NOMO-1 treated with dmso at 0.1 percent for 144 hours (cell line): ENCODE measurements around the gene ATP1A1.

Experiments
- DNase-seq: peaks from one replicate; lab custom pipeline; 2025; ENCODE audit not compliant: unreplicated experiment; lab: John Stamatoyannopoulos, UW

The ATP1A1 gene

DNA sequence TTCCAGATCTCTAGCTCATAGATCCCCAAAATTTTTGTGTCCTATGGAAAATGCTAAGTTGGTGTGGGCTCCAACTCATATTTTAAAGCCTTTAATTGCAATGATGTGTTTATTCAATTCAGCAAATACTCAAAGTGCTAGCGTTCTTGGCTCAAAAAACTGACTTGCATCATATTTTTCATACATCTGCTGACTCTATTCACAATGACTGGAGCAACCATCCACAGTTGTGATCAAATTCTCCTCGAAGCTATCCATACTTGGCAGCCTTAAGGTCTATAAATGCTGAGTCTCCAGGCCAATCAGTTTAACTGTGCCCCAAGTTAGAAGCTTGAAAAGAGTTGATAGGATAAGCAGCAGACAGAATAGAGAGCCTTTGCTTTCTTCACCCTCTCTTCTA is 2.9 kb upstream of the ATP1A1 start:
- DNase-seq, result no peak

DNA sequence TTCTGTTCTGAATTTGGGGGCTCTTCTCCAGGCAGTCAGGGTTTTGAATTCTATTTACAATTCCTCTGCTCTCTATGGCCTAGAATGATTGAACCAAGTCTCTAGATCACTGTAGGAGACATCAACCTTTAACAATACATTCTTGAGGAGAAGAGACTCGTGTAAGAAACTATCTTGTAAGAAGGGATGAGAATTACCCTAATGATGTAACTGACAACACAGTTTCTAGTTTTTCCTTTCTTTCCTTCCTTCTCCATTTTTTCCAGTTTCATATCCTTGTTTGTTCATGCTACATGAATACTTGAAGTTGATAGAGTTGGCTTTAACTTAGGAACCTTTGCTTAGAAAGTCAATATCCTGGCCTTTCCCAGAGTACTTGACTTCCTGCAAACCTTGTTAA is 1.3 kb upstream of the ATP1A1 start:
- DNase-seq, result no peak

DNA sequence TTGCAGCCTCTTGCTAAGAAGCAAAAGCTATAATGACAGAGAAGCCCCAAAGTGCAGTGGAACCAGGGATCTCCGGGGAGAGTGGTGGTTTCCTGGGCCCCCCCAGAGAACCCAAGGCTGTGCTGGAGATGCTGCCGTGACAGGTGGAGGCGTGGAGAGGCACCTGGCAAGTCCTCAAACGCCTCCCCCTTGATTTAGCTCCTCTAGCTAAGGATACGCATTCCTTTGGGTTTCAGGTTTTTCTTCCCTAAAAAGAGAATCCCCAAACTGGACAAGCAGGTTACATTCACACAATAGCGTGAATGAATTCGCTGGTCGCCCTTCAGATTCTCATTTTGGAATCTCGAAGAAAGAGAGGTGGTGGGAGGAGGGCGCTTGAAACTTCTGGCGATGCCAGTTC is 853 bp upstream of the ATP1A1 start:
- DNase-seq, result no peak

DNA sequence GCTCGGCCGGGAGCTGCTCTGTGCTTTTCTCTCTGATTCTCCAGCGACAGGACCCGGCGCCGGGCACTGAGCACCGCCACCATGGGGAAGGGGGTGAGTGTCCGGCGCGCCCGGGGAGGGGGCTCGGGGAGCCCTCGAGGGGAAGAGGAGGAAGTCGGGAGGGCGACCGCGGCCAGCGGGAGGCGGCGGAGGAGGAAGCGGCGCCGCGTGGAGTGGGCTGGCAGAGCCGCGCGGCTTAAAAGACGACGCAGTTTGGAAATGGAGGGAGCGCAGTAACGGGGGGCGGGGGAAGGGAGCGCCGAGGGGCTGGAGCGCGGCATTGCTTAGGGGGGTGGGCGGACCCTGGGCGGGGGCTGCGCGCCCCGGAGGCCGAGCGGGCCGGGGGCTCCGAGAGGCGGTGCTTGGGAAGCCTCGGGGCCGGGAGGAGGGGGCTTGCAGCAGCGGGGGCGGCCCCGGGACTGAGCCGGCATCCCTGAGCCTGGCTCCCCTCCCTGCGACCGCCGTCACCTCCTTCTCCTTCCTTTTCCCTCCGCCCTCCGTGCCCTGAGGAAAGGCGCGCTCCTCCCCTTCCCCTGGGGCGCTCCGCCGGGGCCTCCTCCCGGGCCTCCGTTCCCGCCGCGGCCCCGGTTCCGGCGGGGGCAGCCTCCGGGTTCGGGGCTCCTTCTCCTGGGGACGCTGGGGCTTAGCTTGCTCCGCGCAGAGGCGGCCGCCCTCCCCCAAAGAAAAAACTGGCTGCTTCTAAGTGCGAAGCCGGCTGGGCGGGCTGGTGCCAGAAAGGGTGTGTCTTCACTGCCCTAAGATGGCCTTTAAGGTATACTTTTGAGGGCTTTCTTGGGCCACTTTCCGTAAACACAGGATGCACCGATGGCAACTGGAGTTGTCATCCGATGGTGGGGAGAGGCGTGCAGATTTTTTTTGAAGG is 648 bp downstream of the ATP1A1 start:
- peak; percentile 42 for DNase-seq

DNA sequence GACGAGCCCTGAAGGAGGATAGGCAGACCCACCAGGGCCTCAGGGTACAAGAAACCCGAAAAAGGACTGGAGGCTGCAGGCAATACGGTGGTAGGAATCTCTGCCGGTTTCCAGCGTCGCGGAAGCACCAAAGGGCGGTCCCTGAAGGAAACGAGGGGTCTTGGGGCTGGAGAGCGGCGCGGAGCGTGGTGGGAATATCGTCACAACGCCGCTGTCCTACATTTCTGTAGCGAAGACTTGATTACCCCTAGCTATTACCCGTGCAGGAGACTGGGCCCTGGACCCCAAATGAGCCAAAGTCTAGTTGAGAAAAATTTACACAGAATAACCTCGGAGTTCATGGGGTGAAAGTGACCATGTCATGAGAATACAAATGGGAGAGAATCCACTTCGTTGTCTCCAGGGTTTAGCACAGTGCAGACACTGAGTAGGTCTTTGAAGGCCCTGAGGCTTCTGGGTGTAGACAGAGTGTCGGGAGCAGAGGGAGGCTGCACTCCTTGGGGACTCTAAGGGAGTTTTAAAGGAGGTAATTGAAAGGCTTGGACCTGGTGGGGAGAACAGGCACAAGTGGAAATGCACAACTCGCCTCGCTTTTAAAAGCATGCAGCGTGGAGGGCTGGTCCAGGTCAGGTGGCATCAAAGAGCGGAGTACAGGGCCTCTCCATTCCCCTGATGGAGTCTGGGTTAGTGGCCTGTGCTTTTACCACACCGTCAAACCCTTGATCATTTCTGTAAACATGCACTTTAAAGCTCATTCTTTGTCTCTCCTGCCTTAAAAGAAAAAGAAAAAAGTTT is 1.5 kb downstream of the ATP1A1 start:
- no peak for DNase-seq

DNA sequence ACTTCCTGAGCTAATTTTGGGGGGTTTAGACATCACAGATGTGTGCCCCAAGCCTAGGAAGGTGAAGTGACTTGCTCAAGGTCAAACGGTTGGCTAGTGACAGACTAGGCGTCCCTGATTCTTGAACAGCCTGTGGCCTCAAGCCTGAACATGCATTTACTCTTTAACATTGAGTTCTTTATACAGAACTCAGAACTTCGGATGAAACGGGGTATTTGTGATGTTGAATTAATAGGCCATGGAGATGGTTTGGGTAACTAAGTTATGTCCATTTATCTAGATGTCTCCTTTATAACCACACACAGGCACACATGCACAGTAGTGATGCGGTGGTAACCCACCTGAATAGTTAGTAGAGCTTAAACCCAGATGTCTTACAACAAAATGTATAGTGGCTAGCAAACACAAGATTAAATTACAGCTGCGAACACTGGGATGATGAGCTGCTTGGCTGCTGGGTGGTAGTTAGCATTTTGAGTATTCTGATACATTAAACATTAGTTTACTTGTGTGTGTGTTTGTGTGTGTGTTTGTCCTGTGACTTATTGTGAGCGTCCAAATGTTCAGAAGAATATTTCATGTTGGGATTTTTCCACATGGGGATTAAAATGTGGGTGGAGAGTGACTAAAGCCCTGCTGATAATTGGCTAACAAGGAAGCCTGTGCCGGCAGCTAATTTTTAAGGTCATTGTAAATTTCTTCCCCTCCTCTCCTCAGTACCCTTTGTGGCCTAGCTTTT is 2.3 kb downstream of the ATP1A1 start:
- DNase-seq, result no peak

DNA sequence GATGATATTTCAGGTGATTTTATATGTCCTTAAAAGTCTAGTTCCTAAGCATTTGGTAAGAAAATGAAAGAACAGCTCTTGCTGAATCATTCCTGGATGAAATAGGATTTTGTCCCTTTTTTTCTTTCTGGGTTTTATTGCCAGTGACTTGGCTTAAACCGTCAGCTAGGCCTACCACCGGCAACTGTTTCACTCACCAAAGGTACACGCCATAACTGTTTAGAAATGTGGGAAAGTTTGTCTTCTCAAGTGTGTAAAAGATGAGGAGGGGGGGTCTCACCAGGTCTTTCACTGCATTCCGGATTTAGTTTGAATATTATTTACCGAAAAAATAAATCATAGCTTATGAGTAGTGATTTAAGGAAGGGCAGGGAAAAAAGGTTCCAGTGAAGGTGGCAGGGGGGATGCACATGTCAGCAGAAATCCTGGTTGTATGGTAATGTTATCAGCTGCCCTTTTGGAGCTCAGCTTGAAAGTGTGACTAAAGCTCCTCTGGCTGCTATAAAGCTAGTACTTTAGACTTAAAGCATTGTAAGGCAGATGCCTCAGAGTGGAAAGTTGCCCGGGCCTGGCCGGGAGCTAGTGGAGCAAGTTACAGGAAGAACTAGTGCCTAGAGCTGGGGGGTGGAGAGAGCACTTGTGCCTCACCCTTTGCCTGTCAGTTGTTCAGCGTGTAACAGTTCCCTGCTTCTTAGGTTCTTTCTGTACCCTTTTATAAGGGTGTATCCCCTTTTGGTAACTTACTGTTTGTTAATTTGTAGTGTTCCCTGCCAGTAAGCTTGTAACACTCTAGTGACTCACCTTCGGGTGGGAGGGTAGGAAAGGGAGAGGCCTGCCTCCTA is 3.1 kb downstream of the ATP1A1 start:
- no peak for DNase-seq

DNA sequence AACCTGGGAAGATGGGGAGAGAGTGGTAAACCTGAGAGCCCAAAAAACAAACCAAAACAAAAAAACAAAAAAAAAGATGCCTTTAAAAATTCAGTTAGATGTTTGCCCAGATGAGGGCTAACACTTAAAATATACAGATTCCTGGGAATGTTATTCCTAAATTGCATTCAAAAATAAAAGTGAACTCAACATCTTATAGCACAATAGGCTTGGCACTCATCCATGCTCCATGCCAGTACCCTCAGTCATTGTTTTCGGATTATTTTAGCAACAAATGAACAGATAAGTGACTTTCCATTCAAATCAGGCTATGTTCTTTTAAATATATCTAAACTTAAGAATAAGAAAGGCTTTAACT is 3.7 kb downstream of the ATP1A1 start:
- DNase-seq, result no peak

DNA sequence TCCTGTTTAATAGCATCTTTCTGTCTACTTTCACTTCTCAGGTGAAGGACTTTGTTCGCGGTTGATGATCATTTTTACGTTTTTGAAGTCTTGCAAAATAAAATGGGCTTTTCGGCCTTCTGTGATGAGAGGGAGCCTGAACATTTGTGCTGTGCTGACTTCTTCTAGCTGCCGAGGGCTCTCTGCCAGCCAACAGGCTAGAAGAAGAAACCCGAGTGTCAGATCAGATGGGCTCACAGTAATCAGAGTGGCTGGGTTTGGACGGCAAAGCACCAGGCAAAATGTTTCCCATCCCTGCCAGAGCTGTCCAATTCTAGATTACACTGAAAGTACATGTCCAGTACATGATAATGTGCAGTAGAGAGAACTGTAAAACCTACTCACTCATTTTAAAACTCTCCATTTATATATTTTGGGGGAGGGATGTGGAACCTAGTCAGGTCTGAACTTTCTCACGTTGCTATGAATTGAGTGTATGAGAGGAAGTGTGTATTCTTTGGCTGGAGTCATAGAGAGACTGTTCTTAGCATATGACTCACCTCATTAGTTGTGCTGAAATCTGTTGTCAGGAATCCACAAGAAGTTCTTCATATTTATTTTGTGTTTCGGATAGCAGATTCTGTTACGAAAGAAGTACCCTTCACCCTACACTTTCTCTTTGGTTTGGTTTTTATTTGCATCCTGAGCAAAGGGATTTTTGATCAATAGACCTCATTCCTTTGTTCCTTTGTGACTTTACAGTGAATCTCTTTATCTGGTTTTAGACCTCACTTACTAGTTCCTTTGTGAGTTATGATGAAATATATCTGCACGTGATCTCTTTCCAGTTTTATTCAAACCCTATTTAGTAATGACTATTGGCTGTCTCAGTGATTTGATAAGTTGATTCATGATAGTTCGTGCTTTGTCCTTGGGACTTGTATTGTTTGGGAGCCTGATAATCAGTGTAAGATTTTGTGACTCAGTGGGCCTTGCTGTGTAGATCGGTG is 4.8 kb downstream of the ATP1A1 start:
- DNase-seq, result peak; percentile 74

DNA sequence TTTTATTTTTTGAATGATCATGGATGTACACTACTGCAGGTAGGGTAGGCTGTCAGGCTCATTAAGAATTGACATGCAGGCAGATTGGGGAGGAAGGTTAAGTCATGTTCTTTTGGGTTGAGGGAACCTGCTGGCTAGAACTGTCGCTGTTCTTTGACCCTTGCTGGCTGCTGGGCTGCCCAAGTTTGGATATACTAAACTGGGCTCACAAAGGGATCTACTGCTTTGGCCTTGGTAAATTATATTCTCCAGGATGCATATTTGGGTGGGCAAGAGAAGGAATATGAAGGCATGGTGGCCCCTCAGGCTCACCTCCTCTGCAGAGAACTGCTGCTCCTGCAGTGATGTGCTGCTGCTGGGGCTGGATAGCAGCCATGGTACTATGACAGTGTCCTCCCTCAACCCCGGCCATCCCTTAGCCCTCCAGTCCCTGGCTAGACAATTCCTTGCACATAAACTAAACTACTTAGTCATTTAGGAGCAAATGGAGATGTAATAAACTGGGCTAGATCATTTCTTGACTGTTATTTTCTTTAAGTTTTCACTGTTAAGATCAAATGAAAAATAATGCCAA is 6.1 kb downstream of the ATP1A1 start:
- DNase-seq, result no peak

DNA sequence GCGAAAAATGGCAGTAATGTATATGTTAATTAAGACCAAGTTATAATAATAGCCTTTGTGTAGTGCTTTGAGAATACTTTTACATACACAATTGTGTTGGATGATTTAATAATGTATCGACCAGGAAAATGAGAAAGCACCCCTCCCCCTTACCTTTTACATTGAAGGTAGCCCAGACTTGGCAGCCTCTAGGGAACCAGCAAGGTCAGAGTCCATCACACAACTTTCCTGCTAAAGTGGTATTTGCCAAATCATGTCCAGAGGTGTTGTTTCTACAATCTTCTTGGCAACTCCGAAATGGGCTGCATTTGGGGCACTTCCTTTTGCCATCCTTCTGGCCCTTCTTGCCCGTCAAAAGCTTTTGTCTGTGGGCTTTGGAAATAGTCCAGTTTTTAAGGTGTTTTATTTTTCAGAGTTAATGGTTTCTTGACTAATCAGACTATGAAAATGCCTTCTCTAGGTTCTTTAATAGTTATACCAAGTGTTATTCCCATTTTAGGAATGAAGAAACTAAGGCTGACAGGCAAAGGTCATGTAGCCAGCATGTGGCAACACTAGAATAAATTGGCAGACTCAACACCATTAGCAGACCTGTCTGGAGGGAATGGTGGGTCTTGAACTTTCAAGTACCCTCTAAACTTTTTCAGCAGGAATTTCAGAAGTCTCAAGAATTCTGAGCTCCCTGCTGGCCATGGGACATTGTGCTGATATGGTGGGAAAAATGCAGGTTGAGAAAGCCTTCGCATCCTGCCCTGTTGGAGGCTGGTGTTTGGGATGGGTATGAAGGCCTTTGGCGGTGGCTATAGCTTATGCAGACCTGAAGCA is 6.8 kb downstream of the ATP1A1 start:
- no peak for DNase-seq

DNA sequence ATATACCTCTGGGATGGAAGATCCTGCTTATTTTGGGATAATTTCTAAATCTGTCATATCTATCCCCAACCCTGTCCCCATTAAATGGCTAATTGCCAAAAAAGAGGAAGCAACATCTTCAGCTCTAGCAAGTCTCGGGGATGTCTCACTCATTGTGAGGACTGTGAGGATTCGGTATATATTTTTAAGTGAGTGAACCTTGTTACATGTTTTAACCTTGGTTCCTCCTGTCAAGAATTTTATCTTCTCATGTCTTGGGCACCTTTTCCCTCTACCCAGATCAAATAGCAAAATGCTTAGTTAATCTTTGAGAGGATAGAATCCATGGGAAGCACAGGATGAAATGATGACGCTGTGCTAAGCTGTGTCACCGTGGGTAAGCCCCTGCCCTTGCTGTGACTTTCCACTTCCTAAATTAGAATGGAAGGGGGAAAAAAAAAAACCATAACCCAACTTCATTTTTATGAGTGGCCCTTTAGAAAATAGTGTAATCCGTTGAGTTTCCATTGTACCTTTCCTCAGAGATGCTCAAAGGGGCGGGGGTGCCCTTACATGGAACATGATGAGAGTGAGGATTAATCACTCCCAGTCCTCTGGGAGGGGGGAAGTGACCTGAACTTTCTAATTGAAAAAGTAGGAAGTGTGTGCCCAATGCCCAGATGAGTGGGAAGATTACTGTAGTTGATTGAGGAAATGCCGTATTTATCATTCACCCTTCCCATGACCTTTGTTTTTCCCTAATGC is 7.6 kb downstream of the ATP1A1 start:
- no peak for DNase-seq

DNA sequence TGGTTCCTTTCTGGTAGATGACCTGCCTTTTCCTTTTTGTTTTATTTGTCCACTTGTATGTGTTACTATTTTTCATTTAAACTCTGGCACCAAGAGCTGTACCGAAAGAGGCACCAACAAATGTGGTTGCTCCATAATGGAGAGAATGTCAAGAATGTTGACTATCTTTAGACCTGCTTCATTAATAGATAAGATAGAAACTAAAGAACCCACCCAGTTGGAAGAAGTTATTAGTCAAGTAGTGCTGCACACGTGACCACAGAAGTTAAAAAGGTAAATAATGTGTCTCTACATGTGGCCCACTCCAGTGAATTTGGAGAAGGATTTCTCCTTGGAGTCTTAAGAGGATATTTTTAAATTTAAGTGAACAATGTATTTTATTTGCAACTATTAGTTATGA is 9.3 kb downstream of the ATP1A1 start:
- no peak for DNase-seq

DNA sequence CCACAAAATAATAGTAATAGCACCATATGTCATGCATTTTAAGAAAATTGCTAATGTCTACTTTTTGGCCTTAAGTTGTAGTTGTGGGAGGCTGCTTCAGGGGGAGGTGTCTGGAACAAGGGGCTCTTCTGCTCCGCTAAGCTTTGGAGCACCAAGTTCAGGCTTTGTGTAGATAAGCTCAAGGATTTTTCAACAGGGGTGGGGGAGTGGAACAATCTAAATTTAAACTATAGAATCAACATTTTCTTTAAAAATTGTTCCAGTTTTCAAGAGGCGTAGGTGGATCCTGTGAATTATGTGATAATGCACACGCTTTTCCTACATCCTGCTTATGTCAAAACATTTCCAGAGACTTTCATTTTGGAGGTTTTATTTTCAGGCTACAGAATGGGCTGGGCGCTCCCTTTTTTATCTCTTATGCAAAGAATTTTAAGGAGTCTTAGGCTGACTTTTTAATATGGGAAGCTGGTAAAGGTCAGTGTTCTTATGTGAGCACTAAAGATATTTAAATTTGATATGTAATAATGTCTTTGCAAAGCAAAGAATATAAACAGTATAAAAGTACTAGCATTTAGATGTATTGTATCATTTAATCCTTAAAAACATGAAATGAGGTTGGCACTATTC is 9.9 kb downstream of the ATP1A1 start:
- DNase-seq, result no peak

DNA sequence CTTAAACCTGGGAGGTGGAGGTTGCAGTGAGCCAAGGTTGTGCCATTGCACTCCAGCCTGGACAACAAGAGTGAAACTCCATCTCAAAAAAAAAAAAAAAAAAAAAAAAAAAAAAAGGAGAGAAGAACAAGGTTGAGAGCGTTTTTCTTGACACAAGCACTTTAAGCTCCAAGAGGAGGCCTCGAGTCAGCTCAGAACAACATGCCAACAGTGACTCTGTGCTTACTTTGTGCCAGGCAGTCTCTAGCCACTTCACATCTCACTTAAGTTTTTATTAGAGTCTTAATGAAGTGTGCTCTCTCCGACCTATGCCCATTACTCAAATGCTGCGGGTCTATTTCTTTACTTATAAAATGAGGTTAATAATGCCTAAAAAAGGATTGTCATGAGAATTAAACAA is 13.0 kb downstream of the ATP1A1 start:
- DNase-seq, result no peak

DNA sequence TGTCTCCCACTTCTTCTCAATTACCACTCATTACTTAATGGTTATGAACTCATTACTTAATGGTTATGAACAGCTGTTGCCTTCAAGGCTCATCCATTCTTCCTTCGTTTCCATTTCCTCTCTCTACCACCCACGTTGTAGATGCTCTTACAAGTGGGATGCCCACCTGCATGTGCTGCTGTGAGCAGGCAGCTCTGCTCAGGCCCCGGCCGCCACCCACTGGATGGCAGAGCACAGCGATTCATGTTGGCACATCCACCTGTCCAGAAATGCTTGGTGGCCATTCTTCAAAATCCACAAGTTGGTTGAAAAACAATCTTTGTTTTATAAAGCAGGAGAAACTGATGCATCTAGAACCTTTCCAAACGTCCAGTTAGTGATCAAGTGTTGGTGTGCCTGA is 14.5 kb downstream of the ATP1A1 start:
- DNase-seq, result no peak

DNA sequence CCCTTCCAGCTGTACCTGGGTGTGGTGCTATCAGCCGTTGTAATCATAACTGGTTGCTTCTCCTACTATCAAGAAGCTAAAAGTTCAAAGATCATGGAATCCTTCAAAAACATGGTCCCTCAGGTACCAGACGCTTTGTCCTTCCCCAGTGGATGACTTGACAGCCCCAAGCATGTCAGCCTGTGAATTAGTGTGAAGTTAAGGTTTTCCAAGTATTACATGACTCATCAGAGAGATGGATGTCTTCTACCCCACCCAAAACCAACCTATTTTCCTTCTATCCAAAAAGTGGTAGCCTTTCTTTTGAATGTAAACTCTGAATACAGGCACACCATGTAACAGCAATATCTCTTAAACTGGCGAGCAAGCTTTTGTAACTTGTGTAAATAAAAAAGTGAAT is 15.1 kb downstream of the ATP1A1 start:
- no peak for DNase-seq
